Stomach (tissue), 4 donors: Measurements from ENCODE around the gene TNFAIP8L1.

ENCODE experiments used
- CTCF ChIP-seq, 7 experiments: fragments of 450-650 bp in 4 of 7; fragments of 200-600 bp in 3 of 7; sonication (generic) in 3 of 7; IDR thresholded peaks; one replicate each; pipeline ENCODE4 v1.5.1; 2016 to 2019; ENCODE audit warnings: antibody characterized with exemption in 7 of 7, control low read depth in 2 of 7, mild to moderate bottlenecking in 1 of 7
- POLR2A ChIP-seq, 4 donors: fragments of 450-650 bp; IDR thresholded peaks; one replicate each; pipeline ENCODE4 v1.6.1; 2016; ENCODE audit warnings: antibody characterized with exemption in 4 of 4, control low read depth in 2 of 4, mild to moderate bottlenecking in 1 of 4, moderate library complexity in 1 of 4
- POLR2AphosphoS5 ChIP-seq, 3 donors: sonication (generic); formaldehyde crosslinking; IDR thresholded peaks; one replicate each; pipeline ENCODE4 v1.6.1; 2016; ENCODE audit warnings: antibody characterized with exemption in 3 of 3

GRCh38 chr19:4671185-4671851, 32.0 kb downstream of the TNFAIP8L1 start:
- no peak for TF ChIP-seq CTCF (IDR thresholded peaks at IDR 0.05)
- no peak for TF ChIP-seq POLR2AphosphoS5 (IDR thresholded peaks at IDR 0.05)
- no peak for TF ChIP-seq POLR2A (IDR thresholded peaks at IDR 0.05)
